H9 (cell line): Measurements from ENCODE around the gene KPNA1. TPM values are rescaled to one million over a fixed set of nuclear protein-coding genes. Genes with fewer than 3 reads are reported as not detected.

Experiments used
- DNase-seq: peaks from one replicate; pipeline ENCODE4 v3.0.0-alpha.2; 2017
- H2AFZ ChIP-seq: one replicate; pipeline ENCODE4 v1.6.1; 2013; ENCODE audit warnings: mild to moderate bottlenecking, low read length, control low read depth, moderate library complexity
- H2AK5ac ChIP-seq: 2 replicates; pipeline ENCODE4 v1.6.1; 2013; ENCODE audit warnings: low read length, control low read depth, mixed read lengths; ENCODE audit not compliant: insufficient read length
- H2BK120ac ChIP-seq: one replicate; pipeline ENCODE4 v1.6.1; 2013; ENCODE audit warnings: low read depth, mild to moderate bottlenecking, low read length, control low read depth, inconsistent platforms; ENCODE audit not compliant: poor library complexity, severe bottlenecking
- H2BK12ac ChIP-seq: 2 replicates; pipeline ENCODE4 v1.6.1; 2013; ENCODE audit warnings: low read length, control low read depth, mixed read lengths, low read depth; ENCODE audit not compliant: insufficient read length
- H2BK15ac ChIP-seq: 2 replicates; pipeline ENCODE4 v1.6.1; 2013; ENCODE audit warnings: low read depth, low read length, control low read depth
- H2BK20ac ChIP-seq: one replicate; pipeline ENCODE4 v1.6.1; 2013; ENCODE audit warnings: low read depth, mild to moderate bottlenecking, low read length, control low read depth, inconsistent platforms; ENCODE audit not compliant: poor library complexity, severe bottlenecking
- H2BK5ac ChIP-seq: 2 replicates; pipeline ENCODE4 v1.6.1; 2013; ENCODE audit warnings: low read length, control low read depth, mixed read lengths; ENCODE audit not compliant: insufficient read length
- H3K14ac ChIP-seq: 2 replicates; pipeline ENCODE4 v1.6.1; 2013; ENCODE audit warnings: low read length, control low read depth; ENCODE audit not compliant: insufficient read depth
- H3K18ac ChIP-seq: 2 replicates; pipeline ENCODE4 v1.6.1; 2013; ENCODE audit warnings: low read depth, mild to moderate bottlenecking, mixed read lengths, low read length, control low read depth; ENCODE audit not compliant: insufficient read length
- H3K23ac ChIP-seq: 2 replicates; pipeline ENCODE4 v1.6.1; 2013; ENCODE audit warnings: low read length, control low read depth, mixed read lengths, low read depth; ENCODE audit not compliant: insufficient read length
- H3K23me2 ChIP-seq: 2 replicates; pipeline ENCODE4 v1.6.1; 2013; ENCODE audit warnings: low read depth, mild to moderate bottlenecking, mixed read lengths, low read length, control low read depth; ENCODE audit not compliant: insufficient read length, poor library complexity, severe bottlenecking
- H3K27ac ChIP-seq: 2 replicates; pipeline ENCODE4 v1.5.1; 2013; ENCODE audit warnings: low read length, control low read depth, mixed read lengths, low read depth; ENCODE audit not compliant: insufficient read length
- H3K27me3 ChIP-seq: 2 replicates; pipeline ENCODE4 v1.6.1; 2013; ENCODE audit warnings: low read length, control low read depth, inconsistent platforms; ENCODE audit not compliant: insufficient read depth
- H3K4ac ChIP-seq: 2 replicates; pipeline ENCODE4 v1.6.1; 2013; ENCODE audit warnings: low read depth, mild to moderate bottlenecking, control low read depth, inconsistent platforms, low read length, moderate library complexity
- H3K4me1 ChIP-seq: 2 replicates; pipeline ENCODE4 v1.6.1; 2013; ENCODE audit warnings: low read length, control low read depth, inconsistent platforms; ENCODE audit not compliant: insufficient read depth
- H3K4me2 ChIP-seq: 2 replicates; pipeline ENCODE4 v1.6.1; 2013; ENCODE audit warnings: low read length, control low read depth, mixed read lengths; ENCODE audit not compliant: insufficient read length, insufficient read depth
- H3K56ac ChIP-seq: 2 replicates; pipeline ENCODE4 v1.6.1; 2013; ENCODE audit warnings: low read depth, mild to moderate bottlenecking, mixed read lengths, low read length, control low read depth; ENCODE audit not compliant: insufficient read length
- H3K79me1 ChIP-seq: 2 replicates; pipeline ENCODE4 v1.6.1; 2013; ENCODE audit warnings: low read depth, mild to moderate bottlenecking, moderate library complexity, low read length, control low read depth, inconsistent platforms; ENCODE audit not compliant: insufficient read depth, poor library complexity, severe bottlenecking
- H3K79me2 ChIP-seq: 2 replicates; pipeline ENCODE4 v1.6.1; 2013; ENCODE audit warnings: low read length, control low read depth, inconsistent platforms; ENCODE audit not compliant: insufficient read depth
- H3K9ac ChIP-seq: 2 replicates; pipeline ENCODE4 v1.6.1; 2013; ENCODE audit warnings: low read length, control low read depth, mixed read lengths; ENCODE audit not compliant: insufficient read length; ENCODE audit errors: extremely low read depth
- H3K9me3 ChIP-seq: one replicate; pipeline ENCODE4 v1.6.1; 2013; ENCODE audit warnings: low read depth, low read length, inconsistent platforms; ENCODE audit not compliant: control insufficient read depth
- H3T11ph ChIP-seq: one replicate; pipeline ENCODE4 v1.6.1; 2013; ENCODE audit warnings: mild to moderate bottlenecking, low read length, control low read depth, inconsistent platforms
- H4K20me1 ChIP-seq: one replicate; pipeline ENCODE4 v1.6.1; 2013; ENCODE audit not compliant: control insufficient read depth, insufficient read length, insufficient read depth
- H4K5ac ChIP-seq: 2 replicates; pipeline ENCODE4 v1.6.1; 2013; ENCODE audit warnings: low read depth, mild to moderate bottlenecking, mixed read lengths, low read length, control low read depth; ENCODE audit not compliant: insufficient read length
- H4K8ac ChIP-seq: replicated peaks from 2 replicates; pipeline ENCODE4 v1.6.1; 2013; ENCODE audit warnings: low read length, control low read depth, mixed read lengths, low read depth; ENCODE audit not compliant: insufficient read length
- H4K91ac ChIP-seq: 2 replicates; pipeline ENCODE4 v1.6.1; 2013; ENCODE audit warnings: low read depth, mild to moderate bottlenecking, moderate library complexity, mixed read lengths, low read length, control low read depth; ENCODE audit not compliant: insufficient read length
- H3K27ac Mint-ChIP-seq, 3 experiments: 2 replicates in 2 of 3; 3 replicates in 1 of 3; pipeline ENCODE4 v1.8.0; 2020 to 2021; ENCODE audit warnings: mixed read lengths in 3 of 3, mild to moderate bottlenecking in 1 of 3, moderate library complexity in 1 of 3
- H3K27me3 Mint-ChIP-seq: 2 replicates; pipeline ENCODE4 v1.8.0; 2021; ENCODE audit warnings: low read depth, mild to moderate bottlenecking, moderate library complexity, mixed read lengths
- H3K36me3 Mint-ChIP-seq, 3 experiments: 2 replicates in 2 of 3; 3 replicates in 1 of 3; pipeline ENCODE4 v1.8.0; 2020 to 2021; ENCODE audit warnings: low read depth in 3 of 3, mixed read lengths in 3 of 3; ENCODE audit not compliant: insufficient read depth in 1 of 3
- H3K4me1 Mint-ChIP-seq, 2 experiments: 2 replicates each; pipeline ENCODE4 v1.8.0; 2020; ENCODE audit warnings: mixed read lengths in 2 of 2
- H3K4me3 Mint-ChIP-seq, 2 experiments: 2 replicates in 1 of 2; 3 replicates in 1 of 2; pipeline ENCODE4 v1.8.0; 2020 to 2021; ENCODE audit warnings: mild to moderate bottlenecking in 2 of 2, mixed read lengths in 2 of 2, moderate library complexity in 1 of 2
- H3K9me3 Mint-ChIP-seq, 2 experiments: 2 replicates in 1 of 2; 3 replicates in 1 of 2; pipeline ENCODE4 v1.8.0; 2020; ENCODE audit warnings: mild to moderate bottlenecking in 2 of 2, mixed read lengths in 2 of 2, moderate library complexity in 1 of 2
- CTCF ChIP-seq: fragments of 200-600 bp; sonication (generic); conservative IDR thresholded peaks from 3 replicates; pipeline ENCODE4 v1.8.0; 2021; ENCODE audit warnings: antibody characterized with exemption, mild to moderate bottlenecking
- WGBS: extraction: QIAGEN DNeasy Blood & Tissue Kit; methylation state at CpG from one replicate; pipeline ENCODE4 v1.1.7; 2013; ENCODE audit warnings: missing lambda C conversion rate, low lambda C conversion rate, mixed read lengths; ENCODE audit not compliant: insufficient read length; ENCODE audit errors: extremely low coverage; 5-methylcytosine and 5-hydroxymethylcytosine counted together
- total RNA-seq: library from RNA; stranded (reverse); gene quantifications from 2 replicates; pipeline ENCODE4 v1.2.1, GENCODE V29; 2021

KPNA1 gene
- total RNA-seq, 1 experiment from 2014 or later: 71.7 TPM

GRCh38 chr3:122410111-122410510 lies 104.6 kb downstream of the KPNA1 start:
- no peak overlapping the region for H2BK5ac ChIP-seq

More at GRCh38 chr3:122410111-122410510, 104.6 kb downstream of the KPNA1 start:
- Mint-ChIP-seq H3K27me3 (no peaks in the 10 kb centered on the region), H3K36me3 (peaks cover 8 to 50% (median 39%) of the 10 kb centered on the region in 3 experiments; a peak in 6 of 7 replicates), H3K27ac (no peak overlapping the region), H3K9me3 (no peaks in the 10 kb centered on the region), H3K4me3 (no peak overlapping the region), H3K4me1 (peaks cover 7 to 10% of the 10 kb centered on the region in 2 experiments)
- H3K23ac ChIP-seq: no peak overlapping the region
- H3K56ac ChIP-seq: no peak overlapping the region
- DNase-seq: no peak
- no peak overlapping the region for H3K4me2 ChIP-seq
- no peak overlapping the region for H3K14ac ChIP-seq
- no peaks in the 10 kb centered on the region for H3K4me1 ChIP-seq
- no peaks in the 10 kb centered on the region for H3K79me1 ChIP-seq
- H3K27me3 ChIP-seq: no peaks in the 10 kb centered on the region
- H4K5ac ChIP-seq: no peak overlapping the region
- peaks cover under 1% of the 10 kb centered on the region for H3K23me2 ChIP-seq
- no peak overlapping the region for H3K4ac ChIP-seq
- no peak overlapping the region for H4K8ac ChIP-seq
- no peak overlapping the region for H2AFZ ChIP-seq
- no peak overlapping the region for H3K27ac ChIP-seq
- no peak overlapping the region for H2BK15ac ChIP-seq
- H3K9me3 ChIP-seq: no peaks in the 10 kb centered on the region
- no peaks in the 10 kb centered on the region for H4K20me1 ChIP-seq
- no peaks in the 10 kb centered on the region for H3K79me2 ChIP-seq
- H3K9ac ChIP-seq: no peak overlapping the region
- no peak overlapping the region for H2BK120ac ChIP-seq
- no peak for TF ChIP-seq CTCF
- no peak overlapping the region for H2BK20ac ChIP-seq
- no CpG with 5 or more reads among the region's 4 CpGs for WGBS
- H4K91ac ChIP-seq: no peak overlapping the region
- H2BK12ac ChIP-seq: no peak overlapping the region
- no peak overlapping the region for H3K18ac ChIP-seq
- no peak overlapping the region for H3T11ph ChIP-seq
- no peak overlapping the region for H2AK5ac ChIP-seq
